Fibroblast of lung (primary cell): Measurements from ENCODE around the gene DAPK3. TPM values are rescaled to one million over a fixed set of nuclear protein-coding genes. Genes with fewer than 3 reads are reported as not detected.

Experiments
- DNase-seq, 2 donors: peaks; one replicate each; pipeline versions ENCODE4 v3.0.0 to v3.0.0-alpha.2; 2010; ENCODE audit warnings: low read depth in 2 of 2
- H2AFZ ChIP-seq: 2 replicates; pipeline ENCODE4 v1.5.1; 2012; ENCODE audit warnings: low read length, control low read depth, inconsistent platforms
- H3K27ac ChIP-seq: 2 replicates; pipeline ENCODE4 v1.5.1; 2011; ENCODE audit warnings: low read length, control low read depth; ENCODE audit not compliant: insufficient read depth
- H3K27me3 ChIP-seq: 2 replicates; pipeline ENCODE4 v1.5.1; 2011; ENCODE audit warnings: mild to moderate bottlenecking, low read length; ENCODE audit not compliant: control insufficient read depth, insufficient read depth
- H3K36me3 ChIP-seq: 2 replicates; pipeline ENCODE4 v1.5.1; 2011; ENCODE audit warnings: low read length; ENCODE audit not compliant: control insufficient read depth, insufficient read depth
- H3K4me1 ChIP-seq: 2 replicates; pipeline ENCODE4 v1.5.1; 2011; ENCODE audit warnings: low read length; ENCODE audit not compliant: control insufficient read depth, insufficient read depth; ENCODE audit errors: extremely low read depth
- H3K4me2 ChIP-seq: 2 replicates; pipeline ENCODE4 v1.5.1; 2011; ENCODE audit warnings: low read length, control low read depth; ENCODE audit not compliant: insufficient read depth; ENCODE audit errors: extremely low read depth
- H3K4me3 ChIP-seq, 4 experiments: fragments of 200-600 bp in 1 of 4; sonication (generic) in 1 of 4; replicated peaks in 1 of 4; 2 replicates each; pipeline ENCODE4 v1.5.1; 2011 to 2016; ENCODE audit warnings: low read length in 4 of 4, low read depth in 3 of 4, mild to moderate bottlenecking in 3 of 4, control low read depth in 2 of 4, inconsistent platforms in 1 of 4, mixed read lengths in 1 of 4; ENCODE audit not compliant: insufficient read depth in 1 of 4; ENCODE audit errors: control extremely low read depth in 1 of 4
- H3K79me2 ChIP-seq: 2 replicates; pipeline ENCODE4 v1.5.1; 2012; ENCODE audit warnings: mild to moderate bottlenecking, low read length, inconsistent platforms; ENCODE audit not compliant: control insufficient read depth, insufficient read depth
- H3K9ac ChIP-seq: 2 replicates; pipeline ENCODE4 v1.5.1; 2011; ENCODE audit warnings: mild to moderate bottlenecking, low read length, control low read depth; ENCODE audit not compliant: insufficient read depth
- H3K9me3 ChIP-seq: 2 replicates; pipeline ENCODE4 v1.5.1; 2012; ENCODE audit warnings: low read depth, low read length; ENCODE audit not compliant: control insufficient read depth, insufficient read depth
- H4K20me1 ChIP-seq: 2 replicates; pipeline ENCODE4 v1.5.1; 2011; ENCODE audit warnings: low read length; ENCODE audit not compliant: control insufficient read depth, insufficient read depth; ENCODE audit errors: extremely low read depth
- CTCF ChIP-seq, 2 donors: IDR thresholded peaks in 1 of 2; conservative IDR thresholded peaks in 1 of 2; 1 replicate in 1 of 2; 2 replicates in 1 of 2; pipeline ENCODE4 v1.5.1; 2011 to 2012; ENCODE audit warnings: low read length in 2 of 2, control low read depth in 1 of 2, inconsistent platforms in 1 of 2, low read depth in 1 of 2, mild to moderate bottlenecking in 1 of 2
- EZH2 ChIP-seq: IDR thresholded peaks from 2 replicates; pipeline ENCODE4 v1.5.1; 2012; ENCODE audit warnings: low read length, control low read depth, mild to moderate bottlenecking; ENCODE audit errors: missing control alignments
- polyA plus RNA-seq, 2 donors: library from polyadenylated mRNA; depleted of rRNA in 1 of 2; stranded (reverse) in 1 of 2; unstranded in 1 of 2; fragments of >200 nt; gene quantifications; 2 replicates each; pipeline ENCODE4 v1.2.1, GENCODE V29; 2011 to 2012; ENCODE audit warnings: missing spikeins in 1 of 2
- total RNA-seq: library from RNA; depleted of rRNA; stranded (reverse); fragments of >200 nt; gene quantifications from 2 replicates; pipeline ENCODE4 v1.2.1, GENCODE V29; 2014

The DAPK3 gene
- total and polyA plus RNA-seq, 2 donors (not counting 1 experiment from before 2014, with no cell fraction given), result 69.8 to 114 TPM

GRCh38 chr19:3980353-3981251 is 9.7 kb upstream of the DAPK3 start:
- Histone ChIP-seq H3K4me3 (no peak overlapping the region), H3K9ac (no peak overlapping the region), H3K36me3 (peaks cover 77% of the 10 kb centered on the region), H3K79me2 (peaks cover 92% of the 10 kb centered on the region), H3K27ac (no peak overlapping the region), H3K4me1 (peaks cover 14% of the 10 kb centered on the region), H3K4me2 (no peak overlapping the region), H3K27me3 (no peaks in the 10 kb centered on the region), H2AFZ (no peak overlapping the region), H3K9me3 (no peaks in the 10 kb centered on the region), H4K20me1 (peaks cover 9% of the 10 kb centered on the region)
- no peak for DNase-seq
- TF ChIP-seq CTCF (conservative IDR thresholded peaks at IDR 0.05 in 1 of 2, IDR thresholded peaks at IDR 0.05 in 1 of 2; ENCODE audit: low read depth in 1 of 2, low read length in 2 of 2), result no peak
- no peak for TF ChIP-seq EZH2

DNA sequence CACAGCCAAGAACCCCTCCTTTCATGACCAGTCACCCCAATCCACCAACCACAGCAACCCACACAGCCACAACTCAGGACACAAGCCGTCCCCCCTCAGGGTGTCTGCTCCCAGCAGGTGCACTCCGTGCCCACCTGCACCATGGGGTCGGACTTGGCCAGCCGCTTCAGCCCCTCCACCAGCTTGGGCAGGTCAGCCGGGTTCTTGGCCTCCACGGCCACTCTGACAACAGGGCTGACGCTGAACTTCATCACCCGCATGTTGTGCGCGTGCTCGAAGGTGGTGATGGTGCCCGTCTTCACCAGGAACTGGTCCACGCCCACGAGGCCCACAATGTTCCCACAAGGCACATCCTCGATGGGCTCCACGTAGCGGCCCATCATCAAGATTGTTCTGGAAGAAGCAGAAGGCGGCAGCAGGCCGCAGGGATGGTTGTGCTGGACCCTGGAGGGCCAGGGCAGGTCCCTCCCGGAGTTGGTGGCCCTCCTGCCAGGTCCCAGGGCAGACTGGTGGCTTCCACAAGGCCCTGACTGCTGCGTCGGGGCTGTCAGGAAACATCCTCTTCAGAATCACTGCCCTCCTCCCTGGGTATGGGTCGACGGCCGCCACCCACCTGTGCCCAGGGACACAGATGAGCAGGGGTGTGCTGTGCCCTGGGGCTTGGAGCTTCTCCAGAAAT is 8.9 kb upstream of the DAPK3 start:
- H3K9me3 ChIP-seq, result no peaks in the 10 kb centered on the region
- no peak overlapping the region for H2AFZ ChIP-seq
- TF ChIP-seq EZH2, result no peak
- no peak for TF ChIP-seq CTCF (conservative IDR thresholded peaks at IDR 0.05 in 1 of 2, IDR thresholded peaks at IDR 0.05 in 1 of 2; ENCODE audit: low read depth in 1 of 2, low read length in 2 of 2)
- no peak overlapping the region for H3K27ac ChIP-seq
- H3K9ac ChIP-seq, result no peak overlapping the region
- no peaks in the 10 kb centered on the region for H3K27me3 ChIP-seq
- no peak overlapping the region for H3K4me3 ChIP-seq
- H3K4me2 ChIP-seq, result no peak overlapping the region
- DNase-seq, result no peak
- H3K36me3 ChIP-seq, result peaks cover 80% of the 10 kb centered on the region
- H3K79me2 ChIP-seq, result peaks cover 89% of the 10 kb centered on the region
- H3K4me1 ChIP-seq, result peaks cover 13% of the 10 kb centered on the region
- H4K20me1 ChIP-seq, result peaks cover 9% of the 10 kb centered on the region

GRCh38 chr19:3979289-3979673 is 8.4 kb upstream of the DAPK3 start:
- Histone ChIP-seq H2AFZ (no peak overlapping the region), H3K27ac (no peak overlapping the region), H4K20me1 (peaks cover 9% of the 10 kb centered on the region), H3K36me3 (peaks cover 79% of the 10 kb centered on the region), H3K9ac (no peak overlapping the region), H3K27me3 (no peaks in the 10 kb centered on the region), H3K4me1 (peaks cover 13% of the 10 kb centered on the region), H3K4me2 (no peak overlapping the region), H3K9me3 (no peaks in the 10 kb centered on the region), H3K79me2 (peaks cover 84% of the 10 kb centered on the region), H3K4me3 (no peak overlapping the region)
- DNase-seq, result no peak
- TF ChIP-seq CTCF (conservative IDR thresholded peaks at IDR 0.05 in 1 of 2, IDR thresholded peaks at IDR 0.05 in 1 of 2; ENCODE audit: low read depth in 1 of 2, low read length in 2 of 2) (no peak), EZH2 (no peak)
